Ishikawa (cell line): ENCODE results near the gene SNX12.

Source experiments
- FOXM1 ChIP-seq: IDR thresholded peaks from 2 replicates; pipeline ENCODE4 v1.6.1; 2012; ENCODE audit warnings: low read depth, borderline replicate concordance
- RAD21 ChIP-seq: IDR thresholded peaks from 2 replicates; pipeline ENCODE4 v1.6.1; 2012; ENCODE audit warnings: low read depth
- REST ChIP-seq: IDR thresholded peaks from 2 replicates; pipeline ENCODE4 v1.6.1; 2012; ENCODE audit warnings: low read depth, mild to moderate bottlenecking
- USF1 ChIP-seq: IDR thresholded peaks from 2 replicates; pipeline ENCODE4 v1.6.1; 2012
- YY1 ChIP-seq: IDR thresholded peaks from 2 replicates; pipeline ENCODE4 v1.6.1; 2012; ENCODE audit warnings: low read depth
- ZBTB7A ChIP-seq: IDR thresholded peaks from 2 replicates; pipeline ENCODE4 v1.6.1; 2012; ENCODE audit warnings: low read depth

Gene SNX12

GRCh38 chrX:71052721-71053120 is 15.4 kb downstream of the SNX12 start:
- TF ChIP-seq YY1: no peak
- TF ChIP-seq ZBTB7A: no peak
- no peak for TF ChIP-seq FOXM1

- no peak for TF ChIP-seq USF1
- TF ChIP-seq RAD21: no peak
- TF ChIP-seq REST: no peak
Observed at GRCh38 chrX:71017396-71017939, 50.7 kb downstream of the SNX12 start.
